Measurements from ENCODE around the gene TEC. TPM values are rescaled to one million over a fixed set of nuclear protein-coding genes. Genes with fewer than 3 reads are reported as not detected.

TEC gene
- total and polyA plus RNA-seq, 2 experiments from 2014 or later, result 2.9 to 3.0 TPM

DNA sequence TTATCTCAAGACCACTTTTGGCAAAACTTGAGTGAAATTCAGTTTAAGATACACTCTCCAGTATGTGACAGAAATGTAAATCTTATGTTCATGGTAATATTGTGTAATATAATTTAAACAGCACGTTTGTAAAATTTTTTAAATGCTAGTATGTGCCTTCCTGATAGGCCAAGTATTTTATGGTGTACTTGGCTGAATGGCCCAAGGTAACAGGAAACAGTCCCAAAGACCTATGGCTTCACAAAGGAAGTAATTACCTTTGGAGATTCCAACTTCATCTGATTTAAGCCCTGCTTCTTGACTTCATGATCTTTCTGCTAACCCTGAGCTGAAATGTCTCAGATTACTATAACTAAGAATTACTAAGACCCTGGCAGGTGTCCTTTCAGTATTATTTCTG, 20.3 kb downstream of the TEC start:
- no peak overlapping the region for H2AFZ ChIP-seq
- H3K4me1 ChIP-seq (ENCODE audit: insufficient read depth), result no peaks in the 10 kb centered on the region
- Mint-ChIP-seq H3K27ac (no peak overlapping the region), H3K27me3 (ENCODE audit: insufficient read depth, low read depth, poor library complexity) (peaks cover 3% of the 10 kb centered on the region), H3K4me3 (no peak overlapping the region), H3K9me3 (no peaks in the 10 kb centered on the region), H3K4me1 (no peaks in the 10 kb centered on the region), H3K36me3 (ENCODE audit: low read depth) (no peaks in the 10 kb centered on the region)
- no peak overlapping the region for H3K4me2 ChIP-seq
- no peak overlapping the region for H3K27ac ChIP-seq (ENCODE audit: low read depth)
- H3F3A ChIP-seq (replicated peaks; ENCODE audit: low read depth), result no peaks in the 10 kb centered on the region
- 0 out of 2 replicates have a peak, but pooled peaks cover 14% of the 10 kb centered on the region for H3K79me2 ChIP-seq (replicated peaks; ENCODE audit: insufficient read depth)
- no peaks in the 10 kb centered on the region for H3K27me3 ChIP-seq (ENCODE audit: insufficient read depth)
- ATAC-seq, result no peak
- no peaks in the 10 kb centered on the region for H3K9me2 ChIP-seq (ENCODE audit: insufficient read depth)
- no peaks in the 10 kb centered on the region; the same call in 1 of the 2 replicates for H4K20me1 ChIP-seq (replicated peaks; ENCODE audit: insufficient read depth)
- no peak for TF ChIP-seq EZH2 (IDR thresholded peaks at IDR 0.05; ENCODE audit: low read depth, unreplicated experiment)
- no peak for TF ChIP-seq ETS1 (IDR thresholded peaks at IDR 0.05)
- TF ChIP-seq JUNB (IDR thresholded peaks at IDR 0.05; ENCODE audit: unreplicated experiment), result no peak
- no peak overlapping the region for H3K4me3 ChIP-seq
- DNase-seq (ENCODE audit: low spot score), result no peak
- H3K36me3 ChIP-seq (ENCODE audit: insufficient read depth), result no peaks in the 10 kb centered on the region

DNA sequence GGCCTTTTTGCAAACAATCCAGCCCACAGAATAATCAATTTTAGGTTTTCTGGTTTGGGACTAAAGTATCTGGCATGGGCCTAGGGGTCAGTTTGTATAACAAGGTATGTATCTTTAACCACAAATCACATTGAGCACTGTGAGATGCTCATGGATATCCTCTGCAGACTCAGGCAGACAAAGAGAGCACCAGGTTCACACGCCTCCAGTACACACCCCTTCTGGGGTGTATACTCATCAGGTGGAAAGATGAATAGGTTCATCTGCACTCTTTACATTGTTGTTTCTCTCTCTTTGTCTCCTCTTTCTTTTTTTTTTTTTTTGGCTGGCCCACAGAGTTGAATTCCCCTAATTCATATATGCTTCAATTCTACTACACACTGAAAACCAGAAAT, 21.1 kb downstream of the TEC start:
- no peaks in the 10 kb centered on the region for H3K4me1 ChIP-seq (ENCODE audit: insufficient read depth)
- Mint-ChIP-seq H3K27ac (0 out of 2 replicates have a peak overlapping the region, but pooled peaks have one; percentile 85), H3K27me3 (ENCODE audit: insufficient read depth, low read depth, poor library complexity) (peaks cover 3% of the 10 kb centered on the region), H3K9me3 (no peaks in the 10 kb centered on the region), H3K4me1 (no peaks in the 10 kb centered on the region), H3K4me3 (no peak overlapping the region), H3K36me3 (ENCODE audit: low read depth) (no peaks in the 10 kb centered on the region)
- no peaks in the 10 kb centered on the region; the same call in 1 of the 2 replicates for H4K20me1 ChIP-seq (replicated peaks; ENCODE audit: insufficient read depth)
- no peaks in the 10 kb centered on the region for H3K36me3 ChIP-seq (ENCODE audit: insufficient read depth)
- ATAC-seq (no peak), DNase-seq (ENCODE audit: low spot score) (no peak)
- TF ChIP-seq ZNF114 (CRISPR knock-in tag; IDR thresholded peaks at IDR 0.05) (no peak), ZNF331 (CRISPR knock-in tag; IDR thresholded peaks at IDR 0.05; ENCODE audit: low read depth) (no peak), STAT1 (IDR thresholded peaks at IDR 0.05; ENCODE audit: unreplicated experiment) (no peak), ETS1 (IDR thresholded peaks at IDR 0.05) (no peak)
- TF ChIP-seq, protein P1, sequence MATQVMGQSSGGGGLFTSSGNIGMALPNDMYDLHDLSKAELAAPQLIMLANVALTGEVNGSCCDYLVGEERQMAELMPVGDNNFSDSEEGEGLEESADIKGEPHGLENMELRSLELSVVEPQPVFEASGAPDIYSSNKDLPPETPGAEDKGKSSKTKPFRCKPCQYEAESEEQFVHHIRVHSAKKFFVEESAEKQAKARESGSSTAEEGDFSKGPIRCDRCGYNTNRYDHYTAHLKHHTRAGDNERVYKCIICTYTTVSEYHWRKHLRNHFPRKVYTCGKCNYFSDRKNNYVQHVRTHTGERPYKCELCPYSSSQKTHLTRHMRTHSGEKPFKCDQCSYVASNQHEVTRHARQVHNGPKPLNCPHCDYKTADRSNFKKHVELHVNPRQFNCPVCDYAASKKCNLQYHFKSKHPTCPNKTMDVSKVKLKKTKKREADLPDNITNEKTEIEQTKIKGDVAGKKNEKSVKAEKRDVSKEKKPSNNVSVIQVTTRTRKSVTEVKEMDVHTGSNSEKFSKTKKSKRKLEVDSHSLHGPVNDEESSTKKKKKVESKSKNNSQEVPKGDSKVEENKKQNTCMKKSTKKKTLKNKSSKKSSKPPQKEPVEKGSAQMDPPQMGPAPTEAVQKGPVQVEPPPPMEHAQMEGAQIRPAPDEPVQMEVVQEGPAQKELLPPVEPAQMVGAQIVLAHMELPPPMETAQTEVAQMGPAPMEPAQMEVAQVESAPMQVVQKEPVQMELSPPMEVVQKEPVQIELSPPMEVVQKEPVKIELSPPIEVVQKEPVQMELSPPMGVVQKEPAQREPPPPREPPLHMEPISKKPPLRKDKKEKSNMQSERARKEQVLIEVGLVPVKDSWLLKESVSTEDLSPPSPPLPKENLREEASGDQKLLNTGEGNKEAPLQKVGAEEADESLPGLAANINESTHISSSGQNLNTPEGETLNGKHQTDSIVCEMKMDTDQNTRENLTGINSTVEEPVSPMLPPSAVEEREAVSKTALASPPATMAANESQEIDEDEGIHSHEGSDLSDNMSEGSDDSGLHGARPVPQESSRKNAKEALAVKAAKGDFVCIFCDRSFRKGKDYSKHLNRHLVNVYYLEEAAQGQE (IDR thresholded peaks at IDR 0.05; ENCODE audit: unreplicated experiment), result no peak
- TF ChIP-seq, protein P2, sequence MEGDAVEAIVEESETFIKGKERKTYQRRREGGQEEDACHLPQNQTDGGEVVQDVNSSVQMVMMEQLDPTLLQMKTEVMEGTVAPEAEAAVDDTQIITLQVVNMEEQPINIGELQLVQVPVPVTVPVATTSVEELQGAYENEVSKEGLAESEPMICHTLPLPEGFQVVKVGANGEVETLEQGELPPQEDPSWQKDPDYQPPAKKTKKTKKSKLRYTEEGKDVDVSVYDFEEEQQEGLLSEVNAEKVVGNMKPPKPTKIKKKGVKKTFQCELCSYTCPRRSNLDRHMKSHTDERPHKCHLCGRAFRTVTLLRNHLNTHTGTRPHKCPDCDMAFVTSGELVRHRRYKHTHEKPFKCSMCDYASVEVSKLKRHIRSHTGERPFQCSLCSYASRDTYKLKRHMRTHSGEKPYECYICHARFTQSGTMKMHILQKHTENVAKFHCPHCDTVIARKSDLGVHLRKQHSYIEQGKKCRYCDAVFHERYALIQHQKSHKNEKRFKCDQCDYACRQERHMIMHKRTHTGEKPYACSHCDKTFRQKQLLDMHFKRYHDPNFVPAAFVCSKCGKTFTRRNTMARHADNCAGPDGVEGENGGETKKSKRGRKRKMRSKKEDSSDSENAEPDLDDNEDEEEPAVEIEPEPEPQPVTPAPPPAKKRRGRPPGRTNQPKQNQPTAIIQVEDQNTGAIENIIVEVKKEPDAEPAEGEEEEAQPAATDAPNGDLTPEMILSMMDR (conservative IDR thresholded peaks at IDR 0.05; ENCODE audit: low read depth in 2 of 2), result no peak
- no peak overlapping the region for H3K27ac ChIP-seq (ENCODE audit: low read depth)
- no peaks in the 10 kb centered on the region for H3F3A ChIP-seq (replicated peaks; ENCODE audit: low read depth)
- H3K9me2 ChIP-seq (ENCODE audit: insufficient read depth), result no peaks in the 10 kb centered on the region
- no peaks in the 10 kb centered on the region for H3K27me3 ChIP-seq (ENCODE audit: insufficient read depth)
- no peak overlapping the region for H3K4me2 ChIP-seq
- no peak overlapping the region for H2AFZ ChIP-seq
- no peak overlapping the region for H3K4me3 ChIP-seq
- 0 out of 2 replicates have a peak, but pooled peaks cover 14% of the 10 kb centered on the region for H3K79me2 ChIP-seq (replicated peaks; ENCODE audit: insufficient read depth)
